Measurements from ENCODE around the gene DCBLD2.

DNA sequence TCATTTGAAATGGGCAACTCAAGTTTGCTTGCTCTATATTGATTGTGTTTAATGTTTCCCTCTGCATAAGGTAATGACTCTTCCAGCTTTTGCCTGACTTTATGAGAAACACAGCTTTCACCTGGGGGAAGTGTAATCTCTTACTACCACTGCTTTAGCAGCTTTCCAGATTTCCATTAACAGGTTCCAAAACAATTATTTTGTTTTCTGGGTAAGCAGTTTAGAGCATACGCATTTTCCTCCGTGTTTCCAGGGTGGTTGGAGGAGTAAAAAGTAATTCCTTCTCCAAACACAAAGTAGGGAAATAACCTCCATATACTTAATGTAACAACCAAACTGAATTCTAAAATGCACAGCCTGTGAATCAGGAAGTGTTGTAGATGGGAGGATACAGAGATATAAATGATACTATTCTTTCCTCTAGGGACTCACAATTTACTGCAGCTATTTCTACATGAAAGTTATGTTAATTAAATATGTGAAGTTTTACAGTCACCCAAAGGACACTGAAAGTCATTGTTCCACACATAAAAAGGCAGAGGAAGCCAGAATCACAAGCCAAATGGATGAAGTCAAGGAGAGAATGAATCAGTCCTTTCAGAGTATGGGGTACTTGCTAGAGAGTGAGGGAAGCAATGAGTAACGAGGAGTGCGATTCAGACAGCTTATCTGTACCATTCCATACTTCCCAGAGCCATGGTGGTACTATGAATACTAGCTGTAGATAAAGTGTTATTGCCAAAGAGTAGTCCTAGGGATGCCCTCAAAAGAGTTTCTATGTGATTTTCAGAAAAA, 121.8 kb downstream of the DCBLD2 start:
- TF ChIP-seq, protein P1, sequence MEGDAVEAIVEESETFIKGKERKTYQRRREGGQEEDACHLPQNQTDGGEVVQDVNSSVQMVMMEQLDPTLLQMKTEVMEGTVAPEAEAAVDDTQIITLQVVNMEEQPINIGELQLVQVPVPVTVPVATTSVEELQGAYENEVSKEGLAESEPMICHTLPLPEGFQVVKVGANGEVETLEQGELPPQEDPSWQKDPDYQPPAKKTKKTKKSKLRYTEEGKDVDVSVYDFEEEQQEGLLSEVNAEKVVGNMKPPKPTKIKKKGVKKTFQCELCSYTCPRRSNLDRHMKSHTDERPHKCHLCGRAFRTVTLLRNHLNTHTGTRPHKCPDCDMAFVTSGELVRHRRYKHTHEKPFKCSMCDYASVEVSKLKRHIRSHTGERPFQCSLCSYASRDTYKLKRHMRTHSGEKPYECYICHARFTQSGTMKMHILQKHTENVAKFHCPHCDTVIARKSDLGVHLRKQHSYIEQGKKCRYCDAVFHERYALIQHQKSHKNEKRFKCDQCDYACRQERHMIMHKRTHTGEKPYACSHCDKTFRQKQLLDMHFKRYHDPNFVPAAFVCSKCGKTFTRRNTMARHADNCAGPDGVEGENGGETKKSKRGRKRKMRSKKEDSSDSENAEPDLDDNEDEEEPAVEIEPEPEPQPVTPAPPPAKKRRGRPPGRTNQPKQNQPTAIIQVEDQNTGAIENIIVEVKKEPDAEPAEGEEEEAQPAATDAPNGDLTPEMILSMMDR (conservative IDR thresholded peaks at IDR 0.05; ENCODE audit: low read length), result no peak
- TF ChIP-seq EZH2phosphoT487 (IDR thresholded peaks at IDR 0.05; ENCODE audit: borderline replicate concordance, low read depth, low read length), result no peak

Data from OCI-LY7 (cell line).